Daoy (cell line): Measurements from ENCODE around the gene TRIM45. TPM values are rescaled to one million over a fixed set of nuclear protein-coding genes. Genes with fewer than 3 reads are reported as not detected.
"Not testable (repeated sequence)": the region's sequence is repeated elsewhere in the genome, so short reads cannot be mapped to it uniquely, and the experiment has no call there.

Experiments
- DNase-seq: peaks from one replicate; pipeline ENCODE4 v3.0.0-alpha.2; 2015; ENCODE audit warnings: low read depth
- total RNA-seq: library from RNA; depleted of rRNA; stranded (reverse); fragments of >200 nt; shearing (Covaris generic); gene quantifications from 2 replicates; pipeline ENCODE4 v1.2.3, GENCODE V29; 2014; rRNA removed

The TRIM45 gene, protein sequence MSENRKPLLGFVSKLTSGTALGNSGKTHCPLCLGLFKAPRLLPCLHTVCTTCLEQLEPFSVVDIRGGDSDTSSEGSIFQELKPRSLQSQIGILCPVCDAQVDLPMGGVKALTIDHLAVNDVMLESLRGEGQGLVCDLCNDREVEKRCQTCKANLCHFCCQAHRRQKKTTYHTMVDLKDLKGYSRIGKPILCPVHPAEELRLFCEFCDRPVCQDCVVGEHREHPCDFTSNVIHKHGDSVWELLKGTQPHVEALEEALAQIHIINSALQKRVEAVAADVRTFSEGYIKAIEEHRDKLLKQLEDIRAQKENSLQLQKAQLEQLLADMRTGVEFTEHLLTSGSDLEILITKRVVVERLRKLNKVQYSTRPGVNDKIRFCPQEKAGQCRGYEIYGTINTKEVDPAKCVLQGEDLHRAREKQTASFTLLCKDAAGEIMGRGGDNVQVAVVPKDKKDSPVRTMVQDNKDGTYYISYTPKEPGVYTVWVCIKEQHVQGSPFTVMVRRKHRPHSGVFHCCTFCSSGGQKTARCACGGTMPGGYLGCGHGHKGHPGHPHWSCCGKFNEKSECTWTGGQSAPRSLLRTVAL
- 3.4 and 7.6 TPM in 2 replicates for total RNA-seq

DNA sequence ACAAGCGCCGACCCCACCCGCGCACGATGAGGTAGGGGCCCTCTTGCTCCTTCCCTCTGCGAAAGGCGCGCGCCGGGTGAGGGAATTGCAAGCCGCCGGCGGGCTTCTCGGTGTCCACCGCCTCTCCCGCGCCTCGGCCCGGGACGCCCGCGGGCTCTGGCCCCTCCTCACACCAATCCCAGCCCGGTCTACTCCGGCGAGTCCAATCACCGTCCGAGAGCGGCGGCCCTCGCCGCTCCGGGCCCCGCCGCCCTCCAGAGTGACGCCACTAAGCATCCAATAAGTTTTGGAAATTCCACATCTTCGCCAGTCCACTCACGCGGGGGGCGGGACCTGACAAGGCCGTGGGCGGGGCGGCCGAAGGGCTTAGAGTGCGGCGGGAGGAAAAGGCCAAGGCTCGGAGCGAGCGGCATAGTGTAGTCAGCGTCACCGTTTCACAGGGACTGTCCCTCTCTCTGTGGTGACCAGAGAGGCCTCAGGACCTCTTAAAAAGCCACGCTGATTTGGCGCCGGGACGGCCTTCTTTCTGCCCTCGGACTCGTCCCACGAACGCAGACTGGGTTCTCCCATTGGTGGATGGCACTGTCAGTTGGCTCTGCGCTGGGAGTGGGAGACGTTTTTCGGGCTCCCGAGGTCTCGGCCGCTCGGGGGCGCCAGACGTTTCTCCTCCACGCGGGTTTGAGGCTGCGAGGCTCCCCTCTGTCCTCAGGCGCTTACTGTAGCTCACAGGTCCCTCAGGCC lies at the start of gene TRIM45:
TSS of gene TRIM45 (minus strand) at position 161 of the 741 bp plus-strand sequence. CDS start 548 bp downstream, outside the sequence.
- peak; percentile 99 for DNase-seq

DNA sequence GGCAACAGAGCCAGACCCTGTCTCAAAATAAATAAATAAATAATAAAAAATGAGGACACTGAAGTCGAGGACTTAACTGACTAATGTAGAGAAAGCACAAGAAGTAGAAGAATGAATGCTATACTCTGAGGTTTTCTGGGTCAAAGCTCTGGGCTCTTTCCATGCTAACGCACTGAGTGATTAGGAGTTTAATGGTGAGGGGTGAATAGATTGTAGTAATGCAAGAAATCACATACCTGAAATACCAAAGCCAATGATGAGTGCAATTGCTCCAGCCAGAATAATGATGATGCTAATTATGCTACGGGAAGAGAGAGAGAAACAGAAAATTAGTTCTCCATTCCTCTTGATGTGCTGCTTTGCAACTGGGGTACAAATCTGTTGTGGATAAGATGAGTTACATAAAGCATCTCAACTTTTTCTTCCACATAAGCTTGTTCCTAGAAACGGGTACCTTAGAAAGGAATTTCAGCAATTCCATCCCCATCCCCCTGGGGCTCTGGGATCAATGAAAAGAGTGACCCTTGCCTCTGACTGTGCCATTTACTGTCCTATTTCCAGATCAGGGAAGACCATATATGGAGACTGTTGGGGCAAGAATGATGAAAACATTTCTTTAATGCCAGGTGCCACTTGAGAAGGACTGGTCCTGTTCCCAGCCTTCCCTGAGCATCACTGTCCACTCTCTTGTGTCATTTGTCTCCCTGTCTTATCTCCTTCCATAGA lies 48.5 kb upstream of the TRIM45 start:
- DNase-seq, result no peak

DNA sequence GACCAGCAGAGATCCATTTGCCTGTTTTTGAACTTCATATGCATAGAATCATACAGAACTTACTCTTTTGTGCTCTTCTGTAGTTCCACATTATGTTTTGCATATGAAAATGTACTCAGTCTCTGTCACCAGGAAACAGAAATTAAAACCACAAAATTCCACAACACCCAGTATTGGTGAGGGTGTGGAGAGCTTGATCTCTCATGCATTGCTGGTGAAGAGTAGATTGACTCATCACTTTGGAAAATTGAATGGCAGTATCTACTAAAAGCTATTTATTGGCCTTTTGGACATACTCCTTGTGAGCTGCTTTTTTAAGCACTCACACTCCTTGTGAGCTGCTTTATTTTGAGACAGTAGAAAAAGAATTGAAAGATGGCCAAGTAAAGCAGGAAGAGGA lies 45.9 kb upstream of the TRIM45 start:
- no peak for DNase-seq

DNA sequence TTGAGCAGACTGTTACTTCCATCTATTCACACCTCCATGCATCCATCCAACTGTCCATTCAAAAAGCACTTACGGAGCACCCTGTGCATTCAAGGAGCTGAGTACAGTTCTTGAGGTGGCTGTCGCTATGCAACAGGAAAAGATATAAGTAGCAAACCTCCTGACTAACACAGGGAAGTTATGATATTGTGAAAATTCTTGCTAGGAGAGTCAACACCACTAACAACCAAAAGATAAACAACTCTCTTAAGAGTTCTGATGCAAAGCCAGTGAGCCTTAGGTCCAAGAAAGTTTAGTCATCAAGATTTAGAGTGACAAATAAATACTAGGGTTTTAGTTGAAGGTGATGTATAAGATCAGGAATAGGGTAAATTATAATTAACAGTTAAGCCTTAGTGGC lies 44.5 kb upstream of the TRIM45 start:
- no peak for DNase-seq

DNA sequence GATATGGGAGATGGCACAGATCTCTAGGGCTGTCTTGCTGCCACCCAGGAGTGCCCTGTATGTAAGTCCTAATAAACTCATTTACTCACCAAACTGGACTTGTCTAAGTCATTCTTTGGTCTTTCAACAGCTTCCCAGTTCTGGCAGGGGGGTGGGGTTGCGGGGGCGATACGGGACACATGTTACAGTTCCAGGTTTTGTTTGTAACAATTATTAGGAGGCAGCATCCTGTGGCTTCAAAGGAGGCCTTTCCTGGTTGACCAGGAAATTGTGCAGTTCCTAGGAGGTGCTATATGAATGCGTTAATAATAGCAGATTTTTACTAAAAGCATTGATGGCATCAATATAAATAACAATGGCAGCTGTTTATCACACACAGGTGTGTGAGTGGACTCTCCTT lies 42.7 kb upstream of the TRIM45 start:
- no peak for DNase-seq

DNA sequence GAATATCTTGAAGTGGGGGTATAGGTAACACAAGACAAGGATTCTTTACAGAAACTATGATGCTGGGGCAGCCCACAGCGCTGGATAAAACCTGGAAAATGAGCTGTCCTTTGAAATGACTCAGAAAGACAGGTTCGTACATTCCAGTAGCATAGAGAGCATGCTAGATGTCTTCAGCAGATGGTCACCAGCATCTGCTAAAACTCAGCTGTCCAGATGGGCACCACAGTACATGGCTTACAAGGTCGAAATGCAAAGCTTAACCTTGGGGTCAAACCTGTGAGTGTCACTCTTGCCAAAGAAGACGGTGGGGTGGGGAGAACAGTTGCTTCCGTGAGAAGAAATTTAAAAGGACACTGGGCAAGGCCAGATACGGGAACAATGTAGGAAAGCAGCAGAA lies 41.3 kb upstream of the TRIM45 start:
- no peak for DNase-seq

DNA sequence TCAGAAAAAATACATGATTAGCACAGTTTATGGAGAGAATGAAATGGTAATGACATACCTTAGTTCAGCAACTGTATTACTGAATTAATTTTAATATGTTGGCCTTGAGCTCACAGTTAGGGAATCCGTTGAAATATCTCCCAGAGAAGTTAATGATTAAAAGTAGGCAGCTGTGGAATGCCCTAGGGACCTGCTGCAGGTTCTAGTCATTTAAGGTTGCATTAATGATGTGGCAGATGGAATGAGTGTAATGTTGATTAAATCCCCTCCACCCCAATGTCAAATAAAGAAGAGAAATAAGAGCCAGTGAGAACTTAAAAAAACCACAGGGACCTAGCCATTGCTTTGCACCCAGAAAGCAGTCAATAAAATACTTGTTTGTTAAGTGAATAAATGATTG lies 40.3 kb upstream of the TRIM45 start:
- DNase-seq, result no peak

DNA sequence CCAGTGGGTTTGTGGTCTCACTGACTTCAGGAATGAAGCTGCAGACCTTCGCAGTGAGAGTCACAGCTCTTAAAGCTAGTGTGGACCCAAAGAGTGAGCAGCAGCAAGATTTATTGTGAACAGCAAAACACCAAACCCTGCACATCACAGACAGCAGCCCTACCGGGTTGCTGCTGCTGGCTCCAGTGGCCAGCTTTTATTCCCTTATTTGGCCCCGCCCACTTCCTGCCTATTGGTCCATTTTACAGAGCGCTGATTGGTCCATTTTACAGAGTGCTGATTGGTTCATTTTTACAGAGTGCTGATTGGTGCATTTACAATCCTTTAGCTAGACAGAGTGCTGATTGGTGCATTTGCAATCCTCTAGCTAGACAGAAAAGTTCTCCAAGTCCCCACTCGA lies 29.8 kb upstream of the TRIM45 start:
- DNase-seq, result not testable (repeated sequence)

DNA sequence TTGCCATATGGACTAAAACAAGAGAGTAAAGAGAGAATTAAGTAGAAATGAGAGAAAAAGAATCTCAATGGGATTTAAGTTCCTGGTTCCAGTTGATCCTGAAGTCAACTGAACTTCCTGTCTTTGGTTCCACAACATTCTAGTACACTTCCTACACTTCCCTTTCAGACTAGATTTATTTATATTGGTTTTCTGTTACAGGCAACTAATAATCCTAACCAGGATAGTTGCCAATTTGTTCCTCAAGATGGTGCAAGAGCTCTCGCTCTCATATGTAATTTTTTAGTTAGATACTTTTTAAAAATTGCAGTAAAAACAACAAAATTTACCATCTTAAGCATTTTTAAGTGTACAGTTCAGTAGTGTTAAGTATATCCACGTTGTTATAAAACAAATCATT lies 28.8 kb upstream of the TRIM45 start:
- no peak for DNase-seq

DNA sequence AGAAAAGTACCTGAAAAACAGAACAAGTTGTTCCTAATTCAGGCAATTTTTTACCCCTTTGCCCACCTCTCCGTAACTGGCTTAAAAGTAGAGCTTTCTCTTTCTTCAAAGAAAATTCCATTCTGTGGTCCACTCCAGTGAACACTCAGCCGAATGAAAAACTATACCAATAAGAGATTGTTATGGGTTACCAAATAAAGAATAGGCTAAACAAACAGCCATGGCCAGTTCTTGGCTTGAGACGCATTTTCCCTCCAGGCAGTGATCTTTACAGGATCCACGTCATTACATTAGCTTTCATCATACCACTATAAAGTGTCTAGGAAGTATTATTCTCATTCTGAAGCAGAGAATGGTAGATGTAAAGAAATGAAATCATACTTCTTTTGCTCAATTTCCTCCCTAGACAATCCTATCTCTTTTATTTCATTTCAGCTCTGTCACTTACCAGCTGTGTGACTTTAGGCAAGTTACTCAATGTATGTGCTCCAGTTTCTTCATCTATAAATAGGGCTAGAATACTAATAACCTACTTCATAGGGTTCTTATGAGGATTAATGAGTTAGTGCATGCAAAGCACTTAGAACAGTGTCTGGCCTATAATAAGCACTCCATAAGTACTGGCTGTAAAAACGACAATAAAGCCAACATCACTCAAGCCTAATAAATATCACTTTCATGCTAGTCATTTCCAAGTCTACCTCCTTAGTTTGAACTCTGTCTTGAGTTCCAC lies 26.5 kb upstream of the TRIM45 start:
- DNase-seq, result peak; percentile 47

DNA sequence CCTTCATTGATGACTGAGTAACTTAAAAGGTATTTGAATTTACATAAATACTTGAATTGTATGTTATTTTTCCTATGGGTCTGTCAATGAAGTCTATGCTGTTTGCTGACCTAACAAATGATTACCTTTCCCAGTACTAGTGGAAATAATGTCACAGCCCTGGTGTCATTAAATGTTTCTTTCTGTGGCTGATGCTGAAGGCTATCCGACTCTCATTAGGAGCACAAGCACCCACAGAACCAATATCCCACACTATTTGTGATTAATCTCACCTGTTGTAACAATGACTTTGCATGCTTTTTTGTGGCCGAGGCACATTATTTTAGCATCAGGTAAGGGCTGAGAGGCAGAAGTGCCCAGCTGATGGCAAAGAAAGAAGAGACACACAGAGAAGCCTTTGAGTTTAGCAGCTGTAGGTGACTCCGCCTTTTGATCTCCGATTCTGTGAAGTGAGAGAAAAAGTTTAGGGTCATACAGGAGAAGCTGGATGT lies 25.8 kb upstream of the TRIM45 start:
- peak; percentile 12 for DNase-seq

DNA sequence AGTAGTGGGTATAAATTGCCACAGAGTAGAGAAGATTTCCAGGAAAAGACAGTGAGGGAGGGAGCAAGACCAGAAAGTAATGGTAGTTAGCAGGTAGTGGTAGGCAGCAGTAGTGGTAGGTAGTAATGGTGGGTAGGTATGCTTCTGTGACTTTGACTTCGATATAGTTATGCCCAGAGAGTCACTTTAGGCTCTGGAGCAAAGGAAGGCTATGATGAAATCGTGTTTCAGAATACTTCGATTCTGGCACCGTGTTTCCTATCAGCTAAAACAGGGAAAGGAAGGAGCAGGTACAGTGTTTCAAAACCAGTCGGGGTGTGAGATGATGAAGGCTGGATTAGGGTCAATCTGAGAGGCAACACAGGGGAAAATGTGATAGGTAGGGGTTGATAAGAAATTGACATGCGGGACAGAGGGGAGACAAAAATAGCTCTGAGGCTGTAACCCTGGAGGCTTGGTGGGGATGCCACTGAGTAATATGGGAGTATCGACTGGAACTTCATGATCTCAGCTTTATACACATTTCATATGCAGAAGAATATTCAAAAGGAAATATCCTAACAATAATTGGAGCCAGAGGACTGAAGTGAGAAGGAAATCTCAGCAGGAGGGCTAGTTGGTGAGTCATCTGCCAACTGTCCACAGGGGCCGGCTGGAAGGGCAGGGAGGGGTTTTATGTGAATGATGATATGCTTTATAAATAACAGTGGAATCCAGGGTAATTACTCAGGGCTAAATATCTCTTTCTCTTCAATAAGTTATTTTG lies 25.2 kb upstream of the TRIM45 start:
- peak; percentile 95 for DNase-seq

DNA sequence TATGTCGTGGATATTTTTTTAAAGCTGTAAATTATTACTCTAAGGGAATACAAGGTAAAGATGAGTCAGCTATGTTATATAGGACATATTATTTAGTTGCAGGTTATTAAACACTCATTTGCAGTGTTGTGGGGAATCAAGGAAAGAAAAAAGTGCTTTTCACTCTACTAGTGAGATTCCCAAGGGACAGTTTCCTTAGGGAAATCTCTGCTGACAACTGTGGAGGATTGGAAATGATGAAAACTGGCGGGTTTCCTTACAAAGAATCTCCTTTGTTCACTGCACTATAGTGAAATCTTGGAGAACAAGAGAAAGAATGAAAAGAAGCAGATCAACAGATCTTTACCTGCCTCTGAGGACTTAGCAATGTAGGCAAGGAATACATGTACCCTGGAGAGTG lies 24.5 kb upstream of the TRIM45 start:
- DNase-seq, result no peak

DNA sequence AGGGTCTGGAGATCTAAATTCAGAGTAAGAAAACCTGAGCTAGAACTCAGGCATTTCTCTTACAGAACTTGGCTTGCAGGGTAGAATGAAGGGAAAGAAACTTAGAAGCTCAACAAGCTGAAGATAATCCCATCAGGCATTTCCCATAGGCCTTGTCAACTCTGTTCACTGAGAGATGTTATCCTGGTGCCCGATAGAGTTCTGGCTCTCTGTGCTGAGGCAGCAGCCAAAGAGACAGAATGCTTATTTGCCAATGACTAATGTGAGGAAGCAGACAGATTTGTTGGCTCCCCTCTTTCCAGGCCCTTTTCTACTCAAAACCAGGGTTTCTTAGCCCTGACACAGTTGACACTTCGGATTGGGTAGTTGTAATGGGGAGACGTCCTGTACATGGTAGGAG lies 22.3 kb upstream of the TRIM45 start:
- DNase-seq, result no peak

DNA sequence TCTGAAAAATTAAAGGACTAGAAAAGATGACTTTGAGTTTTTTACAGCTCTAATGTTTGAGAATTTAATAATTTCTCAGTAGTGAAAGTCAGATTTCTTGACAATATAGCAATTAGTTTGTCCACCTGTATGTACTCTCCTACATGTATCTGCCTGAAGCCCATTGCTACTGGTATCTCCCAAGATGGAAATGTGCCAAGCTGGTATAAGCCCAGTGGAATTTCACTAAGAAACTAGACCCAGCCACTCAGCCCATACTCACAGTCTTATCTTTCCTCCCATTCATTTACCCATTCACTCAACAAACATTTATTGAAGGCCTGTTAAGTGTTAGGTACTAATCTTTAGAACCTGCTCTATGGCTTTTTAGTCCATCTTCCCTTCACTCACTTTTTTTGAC lies 21.6 kb upstream of the TRIM45 start:
- DNase-seq, result peak; percentile 41

DNA sequence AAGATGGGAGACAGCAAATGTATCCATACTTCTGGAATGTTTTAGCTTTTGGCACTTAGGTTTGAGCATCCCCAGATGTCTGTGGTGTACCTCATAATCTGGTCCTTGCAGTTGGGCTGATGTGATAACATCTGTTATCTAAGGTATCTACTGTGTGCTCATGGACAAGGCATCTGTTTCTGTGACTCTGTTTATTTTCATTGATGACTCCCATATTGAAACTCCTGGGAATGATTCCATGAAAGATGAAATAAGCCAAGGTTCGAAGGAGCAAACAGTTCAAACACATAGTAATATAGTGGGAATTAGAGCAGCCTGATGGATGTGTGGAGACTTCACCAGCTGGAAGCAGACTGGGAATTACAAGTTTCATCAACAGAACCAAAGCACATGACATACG lies 20.7 kb upstream of the TRIM45 start:
- peak; percentile 33 for DNase-seq

DNA sequence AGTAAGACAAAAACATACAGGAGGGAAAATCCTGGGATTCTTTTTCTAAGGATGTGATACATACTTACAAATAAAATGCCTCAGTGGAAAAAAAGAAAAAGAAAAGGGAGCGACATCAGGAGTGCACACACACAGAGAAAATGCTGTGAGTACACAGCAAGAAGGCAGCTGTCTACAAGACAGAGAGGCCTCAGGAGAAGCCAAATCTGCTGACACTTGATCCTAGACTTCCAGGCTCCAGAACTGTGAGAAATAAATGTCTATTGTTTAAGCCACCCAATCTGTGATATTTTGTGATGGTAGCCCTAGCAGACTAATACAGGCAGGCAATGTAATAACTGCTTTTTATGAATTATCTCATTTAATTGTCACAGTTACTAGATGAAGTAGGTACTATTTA lies 17.0 kb upstream of the TRIM45 start:
- DNase-seq, result no peak

DNA sequence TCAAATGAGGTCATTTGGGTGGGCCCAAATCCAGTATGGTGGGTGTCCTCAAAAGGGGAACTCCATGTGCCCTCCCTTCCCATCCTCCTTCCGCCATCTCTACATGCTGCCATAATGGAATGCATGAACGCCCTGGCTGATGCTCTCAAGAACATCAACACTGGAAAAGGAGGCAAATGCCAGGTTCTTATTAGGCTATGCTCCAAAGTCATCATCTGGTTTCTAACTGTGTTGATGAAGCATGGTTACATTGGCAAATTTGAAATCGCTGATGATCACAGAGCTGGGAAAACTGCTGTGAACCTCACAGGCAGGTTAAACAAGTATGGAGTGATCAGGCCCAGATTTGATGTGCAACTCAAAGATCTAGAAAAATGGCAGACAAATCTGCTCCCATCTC lies 16.6 kb upstream of the TRIM45 start:
- DNase-seq, result no peak

DNA sequence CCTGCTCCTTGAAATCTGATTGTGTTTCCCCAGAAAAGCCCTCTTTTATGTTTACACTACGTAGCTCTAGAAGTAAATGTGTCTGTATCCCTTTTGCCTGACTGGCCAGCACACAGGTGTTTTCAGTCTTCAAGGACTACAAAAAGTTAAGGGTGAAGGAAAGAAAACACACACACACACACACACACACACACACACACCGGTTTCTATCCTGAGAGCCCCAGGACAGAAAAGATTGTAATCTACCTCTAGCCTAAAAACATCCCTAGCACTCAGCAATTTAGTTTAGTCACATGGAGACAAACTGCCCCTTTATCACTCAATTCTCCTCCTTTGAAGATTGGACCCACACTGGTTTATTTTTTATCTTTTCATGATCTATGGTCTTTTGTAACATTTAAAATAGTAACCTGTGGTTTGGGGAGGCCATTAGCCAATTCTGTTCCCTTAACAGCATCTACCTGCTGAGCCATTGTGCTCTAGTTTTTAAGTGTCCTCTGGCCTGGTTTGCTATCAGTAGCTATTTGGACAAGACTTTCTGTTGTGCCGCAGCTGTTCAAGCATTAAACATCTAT lies 15.8 kb upstream of the TRIM45 start:
- no peak for DNase-seq

DNA sequence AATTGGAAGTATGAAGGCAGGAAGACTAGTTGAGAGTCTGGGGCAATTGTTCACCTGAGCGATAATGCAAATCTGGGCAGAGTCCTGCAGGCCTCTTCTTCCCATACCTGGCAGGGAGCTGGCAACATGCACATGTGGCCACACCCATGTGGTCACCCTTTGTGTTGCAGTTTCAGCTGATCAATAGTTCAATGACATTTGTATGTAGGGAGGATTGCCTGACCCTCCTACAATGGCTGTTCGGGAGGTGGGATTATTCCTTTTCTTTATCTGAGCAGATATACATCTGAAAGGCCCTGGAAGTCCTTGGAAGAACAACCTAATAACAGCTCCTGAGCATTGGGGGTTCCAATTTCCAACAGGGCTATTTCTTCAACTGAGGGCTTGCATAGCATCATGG lies 15.2 kb upstream of the TRIM45 start:
- no peak for DNase-seq
